ENCODE results near the gene SLC44A1.

Gene SLC44A1

GRCh38 chr9:105219291-105219805 lies 25.1 kb upstream of the SLC44A1 start:
- Histone ChIP-seq H3K27me3 (ENCODE audit: control insufficient read depth, insufficient read depth, low read length) (no peaks in the 10 kb centered on the region), H3K9ac (ENCODE audit: low read depth, low read length) (no peak overlapping the region), H3K27ac (ENCODE audit: low read depth, low read length) (no peak overlapping the region), H3K4me1 (ENCODE audit: control insufficient read depth, insufficient read depth, low read length) (0 out of 2 replicates have a peak, but pooled peaks cover 5% of the 10 kb centered on the region), H3K9me3 (ENCODE audit: control insufficient read depth, insufficient read depth, low read length) (peaks cover 12% of the 10 kb centered on the region), H3K4me3 (ENCODE audit: low read depth, low read length) (no peak overlapping the region), H3K36me3 (ENCODE audit: control insufficient read depth, insufficient read depth, low read length) (no peaks in the 10 kb centered on the region; the same call in 1 of the 2 replicates)

DNA sequence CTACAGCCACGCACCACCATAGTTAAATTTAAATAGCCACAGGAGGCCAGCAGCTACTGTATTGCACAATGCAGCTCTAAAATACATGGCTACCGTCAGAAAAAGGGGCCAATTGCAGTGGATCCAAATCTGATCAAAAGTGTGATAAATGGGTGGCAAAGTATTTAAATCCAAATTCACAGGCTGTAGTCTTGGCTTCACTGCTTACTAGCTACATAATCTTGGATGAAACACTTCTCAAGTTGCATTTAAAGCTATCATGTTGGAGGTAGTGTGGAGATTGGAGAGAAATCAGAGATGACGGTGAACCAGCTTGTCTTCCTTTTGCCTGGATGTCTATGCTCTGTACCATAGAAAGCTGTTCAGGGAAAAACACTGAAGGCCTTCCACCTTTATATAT lies 24.0 kb upstream of the SLC44A1 start:
- H3K27ac ChIP-seq (ENCODE audit: low read depth, low read length) = no peak overlapping the region

GRCh38 chr9:105223544-105224140 lies 20.8 kb upstream of the SLC44A1 start:
- H3K4me1 ChIP-seq (ENCODE audit: control insufficient read depth, insufficient read depth, low read length) = no peaks in the 10 kb centered on the region
- H3K27me3 ChIP-seq (ENCODE audit: control insufficient read depth, insufficient read depth, low read length) = no peaks in the 10 kb centered on the region
- no peak overlapping the region for H3K4me3 ChIP-seq (ENCODE audit: low read depth, low read length)
- H3K27ac ChIP-seq (ENCODE audit: low read depth, low read length) = no peak overlapping the region
- H3K36me3 ChIP-seq (ENCODE audit: control insufficient read depth, insufficient read depth, low read length) = no peaks in the 10 kb centered on the region; the same call in none of the 2 replicates
- H3K9me3 ChIP-seq (ENCODE audit: control insufficient read depth, insufficient read depth, low read length) = peaks cover 24% of the 10 kb centered on the region
- no peak overlapping the region for H3K9ac ChIP-seq (ENCODE audit: low read depth, low read length)

More for the DNA sequence above, 24.0 kb upstream of the SLC44A1 start:
- Histone ChIP-seq H3K9me3 (ENCODE audit: control insufficient read depth, insufficient read depth, low read length) (peaks cover 22% of the 10 kb centered on the region), H3K27me3 (ENCODE audit: control insufficient read depth, insufficient read depth, low read length) (no peaks in the 10 kb centered on the region), H3K9ac (ENCODE audit: low read depth, low read length) (no peak overlapping the region), H3K4me1 (ENCODE audit: control insufficient read depth, insufficient read depth, low read length) (0 out of 2 replicates have a peak, but pooled peaks cover 5% of the 10 kb centered on the region), H3K36me3 (ENCODE audit: control insufficient read depth, insufficient read depth, low read length) (no peaks in the 10 kb centered on the region; the same call in 1 of the 2 replicates), H3K4me3 (ENCODE audit: low read depth, low read length) (no peak overlapping the region)

GRCh38 chr9:105226055-105226454 lies 18.4 kb upstream of the SLC44A1 start:
- no peak overlapping the region for H3K27ac ChIP-seq (ENCODE audit: low read depth, low read length)
- H3K9me3 ChIP-seq (ENCODE audit: control insufficient read depth, insufficient read depth, low read length) = peaks cover 24% of the 10 kb centered on the region
- no peaks in the 10 kb centered on the region for H3K27me3 ChIP-seq (ENCODE audit: control insufficient read depth, insufficient read depth, low read length)
- no peaks in the 10 kb centered on the region for H3K4me1 ChIP-seq (ENCODE audit: control insufficient read depth, insufficient read depth, low read length)
- no peak overlapping the region for H3K4me3 ChIP-seq (ENCODE audit: low read depth, low read length)
- no peaks in the 10 kb centered on the region; the same call in none of the 2 replicates for H3K36me3 ChIP-seq (ENCODE audit: control insufficient read depth, insufficient read depth, low read length)
- H3K9ac ChIP-seq (ENCODE audit: low read depth, low read length) = no peak overlapping the region

DNA sequence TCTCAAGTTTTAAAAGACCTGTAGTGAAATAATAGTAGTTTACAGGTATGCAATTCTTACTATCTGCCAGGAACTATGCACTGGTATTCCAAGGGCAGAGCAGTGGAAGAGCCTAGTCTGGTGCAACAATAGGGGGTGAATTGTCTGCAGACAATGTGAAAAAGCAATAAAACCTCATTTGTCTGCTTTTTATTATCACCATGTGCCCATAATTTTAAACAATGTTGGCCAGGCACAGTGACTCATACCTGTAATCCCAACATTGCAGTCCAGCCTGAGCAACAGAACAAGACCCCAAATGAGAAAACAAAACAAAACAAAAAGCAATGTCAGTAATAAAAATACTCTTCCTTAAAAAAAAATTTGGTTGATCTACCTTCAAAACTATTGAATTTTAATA lies 12.2 kb upstream of the SLC44A1 start:
- peaks cover 5% of the 10 kb centered on the region for H3K4me1 ChIP-seq (ENCODE audit: control insufficient read depth, insufficient read depth, low read length)
- no peak overlapping the region for H3K9ac ChIP-seq (ENCODE audit: low read depth, low read length)
- H3K9me3 ChIP-seq (ENCODE audit: control insufficient read depth, insufficient read depth, low read length) = no peaks in the 10 kb centered on the region
- H3K27ac ChIP-seq (ENCODE audit: low read depth, low read length) = no peak overlapping the region
- H3K27me3 ChIP-seq (ENCODE audit: control insufficient read depth, insufficient read depth, low read length) = no peaks in the 10 kb centered on the region
- no peak overlapping the region for H3K4me3 ChIP-seq (ENCODE audit: low read depth, low read length)
- H3K36me3 ChIP-seq (ENCODE audit: control insufficient read depth, insufficient read depth, low read length) = no peaks in the 10 kb centered on the region

DNA sequence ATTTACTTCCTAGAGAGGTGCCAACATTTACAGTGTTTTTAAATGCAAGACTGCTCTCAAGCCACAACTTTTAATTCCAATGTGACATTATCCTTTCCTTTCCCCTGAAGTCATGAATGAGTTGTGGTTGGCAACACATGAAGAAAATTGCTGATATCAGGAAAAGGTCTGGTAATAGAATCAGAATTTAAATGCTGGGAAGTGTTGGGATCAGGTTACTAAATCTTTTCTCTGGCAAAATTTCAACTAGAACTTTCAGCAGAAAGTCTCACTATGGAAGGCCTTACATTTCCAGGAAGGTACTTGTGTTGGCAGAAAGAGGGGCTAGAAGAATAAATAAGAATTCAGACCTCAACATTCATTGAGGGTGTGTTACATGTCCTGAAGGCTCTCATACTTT lies 10.6 kb upstream of the SLC44A1 start:
- H3K27ac ChIP-seq (ENCODE audit: low read depth, low read length) = no peak overlapping the region
- H3K9me3 ChIP-seq (ENCODE audit: control insufficient read depth, insufficient read depth, low read length) = no peaks in the 10 kb centered on the region
- no peak overlapping the region for H3K4me3 ChIP-seq (ENCODE audit: low read depth, low read length)
- no peak overlapping the region for H3K9ac ChIP-seq (ENCODE audit: low read depth, low read length)
- peaks cover 5% of the 10 kb centered on the region for H3K4me1 ChIP-seq (ENCODE audit: control insufficient read depth, insufficient read depth, low read length)
- no peaks in the 10 kb centered on the region for H3K36me3 ChIP-seq (ENCODE audit: control insufficient read depth, insufficient read depth, low read length)
- no peaks in the 10 kb centered on the region for H3K27me3 ChIP-seq (ENCODE audit: control insufficient read depth, insufficient read depth, low read length)

DNA sequence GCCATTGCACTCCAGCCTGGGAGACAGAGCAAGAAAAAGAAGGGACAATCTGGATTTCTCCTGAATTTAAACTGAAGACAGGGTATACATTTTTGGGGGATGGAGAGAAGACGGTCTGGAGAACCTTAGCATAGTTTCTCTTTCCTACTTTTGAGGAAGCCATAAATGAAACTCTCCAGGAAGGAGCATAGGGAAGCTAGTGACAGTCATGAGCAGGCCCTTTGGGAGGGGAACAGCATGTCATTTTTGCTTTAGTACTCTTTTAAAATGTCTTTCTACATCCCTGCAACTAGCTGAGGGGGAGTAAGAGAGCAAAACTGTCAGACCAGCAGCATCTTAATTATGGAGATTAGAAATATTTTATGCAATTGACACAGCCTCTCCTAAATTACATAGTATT lies 8.2 kb upstream of the SLC44A1 start:
- H3K27ac ChIP-seq (ENCODE audit: low read depth, low read length) = no peak overlapping the region
- no peaks in the 10 kb centered on the region for H3K36me3 ChIP-seq (ENCODE audit: control insufficient read depth, insufficient read depth, low read length)

DNA sequence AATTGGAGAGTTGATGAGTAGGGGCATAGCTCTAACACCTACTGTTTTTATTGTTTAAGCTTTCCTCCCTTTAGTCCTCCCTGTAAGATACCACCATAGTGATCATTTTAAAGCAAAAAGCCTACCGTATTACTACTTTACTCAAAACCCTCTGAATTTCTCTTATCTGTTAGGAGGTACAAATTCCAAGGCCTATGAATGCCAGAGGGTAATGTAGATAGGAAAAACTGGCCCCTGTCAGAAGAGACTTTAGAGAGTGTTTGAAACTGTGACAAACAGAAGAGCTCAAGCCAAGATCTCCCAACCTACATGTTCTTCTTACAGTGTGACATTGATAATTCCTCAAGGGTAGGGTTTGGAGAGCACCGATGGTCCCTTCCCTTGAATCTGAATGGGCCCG lies 7.2 kb upstream of the SLC44A1 start:
- Histone ChIP-seq H3K9me3 (ENCODE audit: control insufficient read depth, insufficient read depth, low read length) (no peaks in the 10 kb centered on the region), H3K4me3 (ENCODE audit: low read depth, low read length) (no peak overlapping the region), H3K27ac (ENCODE audit: low read depth, low read length) (no peak overlapping the region)

More for the DNA sequence above, 8.2 kb upstream of the SLC44A1 start:
- Histone ChIP-seq H3K27me3 (ENCODE audit: control insufficient read depth, insufficient read depth, low read length) (no peaks in the 10 kb centered on the region), H3K9ac (ENCODE audit: low read depth, low read length) (no peak overlapping the region), H3K4me3 (ENCODE audit: low read depth, low read length) (no peak overlapping the region), H3K9me3 (ENCODE audit: control insufficient read depth, insufficient read depth, low read length) (no peaks in the 10 kb centered on the region), H3K4me1 (ENCODE audit: control insufficient read depth, insufficient read depth, low read length) (peaks cover 13% of the 10 kb centered on the region)

GRCh38 chr9:105238302-105238701 lies 6.1 kb upstream of the SLC44A1 start:
- no peak overlapping the region for H3K9ac ChIP-seq (ENCODE audit: low read depth, low read length)
- no peak overlapping the region for H3K4me3 ChIP-seq (ENCODE audit: low read depth, low read length)
- no peaks in the 10 kb centered on the region for H3K27me3 ChIP-seq (ENCODE audit: control insufficient read depth, insufficient read depth, low read length)
- H3K36me3 ChIP-seq (ENCODE audit: control insufficient read depth, insufficient read depth, low read length) = no peaks in the 10 kb centered on the region
- peaks cover 34% of the 10 kb centered on the region for H3K4me1 ChIP-seq (ENCODE audit: control insufficient read depth, insufficient read depth, low read length)
- H3K9me3 ChIP-seq (ENCODE audit: control insufficient read depth, insufficient read depth, low read length) = no peaks in the 10 kb centered on the region
- H3K27ac ChIP-seq (ENCODE audit: low read depth, low read length) = no peak overlapping the region

More for the DNA sequence above, 7.2 kb upstream of the SLC44A1 start:
- no peaks in the 10 kb centered on the region for H3K36me3 ChIP-seq (ENCODE audit: control insufficient read depth, insufficient read depth, low read length)
- no peaks in the 10 kb centered on the region for H3K27me3 ChIP-seq (ENCODE audit: control insufficient read depth, insufficient read depth, low read length)
- peaks cover 23% of the 10 kb centered on the region for H3K4me1 ChIP-seq (ENCODE audit: control insufficient read depth, insufficient read depth, low read length)
- no peak overlapping the region for H3K9ac ChIP-seq (ENCODE audit: low read depth, low read length)

DNA sequence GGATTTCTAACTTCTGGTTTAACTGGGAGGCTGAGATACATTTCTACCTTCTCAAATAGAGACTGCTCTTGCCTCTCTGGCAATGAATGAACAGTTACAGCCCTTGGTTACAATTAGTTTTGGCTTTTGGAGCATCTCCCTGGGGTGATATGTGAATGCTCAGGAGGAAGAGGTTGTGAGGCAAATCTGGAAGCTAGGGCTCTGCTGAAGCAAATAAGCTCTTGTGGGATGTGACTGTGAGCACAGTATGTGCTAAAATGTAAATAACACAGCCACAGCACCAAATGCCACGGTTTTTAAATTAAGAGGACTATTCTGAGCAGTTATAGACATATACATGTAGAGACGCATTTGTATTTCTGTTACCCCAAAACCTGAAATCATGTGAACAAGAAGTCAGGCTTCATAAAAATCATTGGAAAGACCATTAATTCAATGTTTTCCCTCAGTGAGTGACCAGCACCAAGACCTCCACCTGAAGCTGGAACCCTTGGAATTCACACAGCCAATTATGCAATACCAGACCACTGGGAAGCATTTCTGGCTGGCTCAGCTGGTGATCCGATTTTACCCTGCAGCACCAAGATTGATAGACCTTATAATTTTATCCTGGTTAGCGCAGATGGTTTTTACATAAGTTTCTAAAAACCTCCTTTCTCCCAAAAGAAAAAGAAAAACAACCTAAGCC lies 3.0 kb upstream of the SLC44A1 start:
- Histone ChIP-seq H3K27me3 (ENCODE audit: control insufficient read depth, insufficient read depth, low read length) (no peaks in the 10 kb centered on the region), H3K27ac (ENCODE audit: low read depth, low read length) (peak overlapping the region; percentile 73), H3K4me1 (ENCODE audit: control insufficient read depth, insufficient read depth, low read length) (peaks cover 38% of the 10 kb centered on the region), H3K36me3 (ENCODE audit: control insufficient read depth, insufficient read depth, low read length) (no peaks in the 10 kb centered on the region), H3K9ac (ENCODE audit: low read depth, low read length) (no peak overlapping the region; the same call in 1 of the 2 replicates), H3K9me3 (ENCODE audit: control insufficient read depth, insufficient read depth, low read length) (no peaks in the 10 kb centered on the region), H3K4me3 (ENCODE audit: low read depth, low read length) (peak overlapping the region; percentile 37)

- H3K27ac ChIP-seq (ENCODE audit: low read depth, low read length) = peak overlapping the region; percentile 73
- H3K4me3 ChIP-seq (ENCODE audit: low read depth, low read length) = peak overlapping the region; percentile 37
These were observed 2.4 kb upstream of the SLC44A1 start for GRCh38 chr9:105242062-105242461.

More at GRCh38 chr9:105242062-105242461, 2.4 kb upstream of the SLC44A1 start:
- no peak overlapping the region; the same call in 1 of the 2 replicates for H3K9ac ChIP-seq (ENCODE audit: low read depth, low read length)
- H3K4me1 ChIP-seq (ENCODE audit: control insufficient read depth, insufficient read depth, low read length) = peaks cover 43% of the 10 kb centered on the region
- no peaks in the 10 kb centered on the region for H3K27me3 ChIP-seq (ENCODE audit: control insufficient read depth, insufficient read depth, low read length)
- H3K9me3 ChIP-seq (ENCODE audit: control insufficient read depth, insufficient read depth, low read length) = no peaks in the 10 kb centered on the region
- H3K36me3 ChIP-seq (ENCODE audit: control insufficient read depth, insufficient read depth, low read length) = no peaks in the 10 kb centered on the region
